ENCODE measurements around the gene NOC4L.

The NOC4L gene

DNA sequence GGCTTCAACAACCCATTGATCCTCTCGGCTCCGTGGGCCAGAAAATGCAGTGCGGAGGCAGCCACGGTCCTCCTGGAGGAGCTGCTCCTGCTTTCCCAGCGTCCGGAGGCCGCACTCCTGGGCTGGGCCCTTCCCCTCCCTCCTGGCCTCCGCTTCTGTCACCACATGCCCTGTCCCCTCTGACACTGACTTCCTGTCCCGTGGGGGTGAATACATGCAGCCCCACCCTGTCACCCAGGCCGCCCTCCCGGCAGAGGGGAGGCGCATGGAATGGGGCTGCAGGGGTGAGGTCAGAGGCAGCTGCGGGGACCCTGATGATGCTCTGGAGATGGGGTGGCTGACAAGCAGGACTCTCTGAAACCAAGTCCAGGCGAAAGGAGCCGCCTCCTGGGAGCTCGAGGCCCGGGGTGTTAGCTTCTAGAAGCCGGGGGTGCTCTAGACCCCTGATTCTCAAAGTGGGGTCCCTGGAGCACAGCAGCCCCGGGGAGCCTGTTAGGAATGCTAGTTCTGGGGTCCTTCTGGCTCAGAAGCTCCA is 32.2 kb downstream of the NOC4L start:
- no peak for DNase-seq (ENCODE audit: low read depth)
- TF ChIP-seq, protein P1, sequence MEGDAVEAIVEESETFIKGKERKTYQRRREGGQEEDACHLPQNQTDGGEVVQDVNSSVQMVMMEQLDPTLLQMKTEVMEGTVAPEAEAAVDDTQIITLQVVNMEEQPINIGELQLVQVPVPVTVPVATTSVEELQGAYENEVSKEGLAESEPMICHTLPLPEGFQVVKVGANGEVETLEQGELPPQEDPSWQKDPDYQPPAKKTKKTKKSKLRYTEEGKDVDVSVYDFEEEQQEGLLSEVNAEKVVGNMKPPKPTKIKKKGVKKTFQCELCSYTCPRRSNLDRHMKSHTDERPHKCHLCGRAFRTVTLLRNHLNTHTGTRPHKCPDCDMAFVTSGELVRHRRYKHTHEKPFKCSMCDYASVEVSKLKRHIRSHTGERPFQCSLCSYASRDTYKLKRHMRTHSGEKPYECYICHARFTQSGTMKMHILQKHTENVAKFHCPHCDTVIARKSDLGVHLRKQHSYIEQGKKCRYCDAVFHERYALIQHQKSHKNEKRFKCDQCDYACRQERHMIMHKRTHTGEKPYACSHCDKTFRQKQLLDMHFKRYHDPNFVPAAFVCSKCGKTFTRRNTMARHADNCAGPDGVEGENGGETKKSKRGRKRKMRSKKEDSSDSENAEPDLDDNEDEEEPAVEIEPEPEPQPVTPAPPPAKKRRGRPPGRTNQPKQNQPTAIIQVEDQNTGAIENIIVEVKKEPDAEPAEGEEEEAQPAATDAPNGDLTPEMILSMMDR (conservative IDR thresholded peaks at IDR 0.05; ENCODE audit: low read depth, low read length) = no peak
- H3K4me3 ChIP-seq (ENCODE audit: low read length) = no peak overlapping the region

DNA sequence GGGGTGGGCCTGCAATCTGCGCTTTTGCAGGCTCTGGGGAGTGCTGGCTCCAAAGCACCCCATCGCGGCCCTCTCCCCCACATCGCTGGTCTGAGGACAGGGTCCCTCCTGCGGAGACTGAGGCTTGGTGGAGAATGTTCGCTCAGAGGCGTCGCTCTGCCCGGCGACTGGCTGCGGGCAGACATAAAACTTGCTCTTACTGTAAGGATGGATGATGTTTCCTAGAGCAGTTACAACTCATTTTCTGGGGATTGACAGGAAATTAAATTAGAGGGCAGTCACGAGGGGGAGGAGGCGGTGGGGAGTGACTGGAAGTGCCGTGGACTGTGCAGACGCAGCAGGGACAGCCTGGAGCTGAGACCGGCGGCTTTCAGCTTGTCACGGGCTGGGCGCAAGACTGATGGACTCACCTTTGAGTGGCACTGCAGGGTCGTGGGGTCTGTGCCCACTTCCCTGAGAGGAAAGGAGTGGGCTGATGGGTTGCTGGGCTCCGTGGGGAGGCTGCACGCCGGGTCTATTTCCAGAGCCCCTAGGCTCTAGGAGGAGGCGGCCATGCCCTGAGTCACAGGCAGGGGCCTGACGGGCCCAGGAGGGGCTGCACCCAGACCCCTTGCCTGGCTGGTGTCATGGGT is 32.8 kb downstream of the NOC4L start:
- H3K4me3 ChIP-seq (ENCODE audit: low read length) = no peak overlapping the region
- no peak for DNase-seq (ENCODE audit: low read depth)
- TF ChIP-seq, protein P1 (conservative IDR thresholded peaks at IDR 0.05; ENCODE audit: low read depth, low read length) = no peak

DNA sequence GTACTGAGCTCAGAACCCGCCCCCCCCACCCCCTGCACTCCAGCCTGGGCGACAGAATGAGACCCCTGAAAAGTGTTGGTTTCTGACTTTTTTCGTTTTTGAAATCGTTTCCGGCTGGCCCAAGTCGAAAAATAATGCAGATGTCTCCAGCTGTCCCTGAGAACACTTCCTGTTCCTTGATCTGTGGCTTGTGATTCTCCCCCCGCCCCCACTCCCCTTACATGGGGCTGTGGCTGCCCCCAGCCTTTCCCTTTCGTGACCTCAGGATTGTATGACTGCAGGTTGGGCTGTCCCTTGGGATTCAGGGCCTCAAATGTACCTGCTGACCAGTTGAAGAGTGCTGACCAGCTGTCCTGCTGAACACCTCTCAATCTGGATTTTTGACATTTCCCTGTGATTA is 34.1 kb downstream of the NOC4L start:
- DNase-seq (ENCODE audit: low read depth) = no peak
- no peak overlapping the region for H3K4me3 ChIP-seq (ENCODE audit: low read length)
- TF ChIP-seq, protein P1 (conservative IDR thresholded peaks at IDR 0.05; ENCODE audit: low read depth, low read length) = no peak

DNA sequence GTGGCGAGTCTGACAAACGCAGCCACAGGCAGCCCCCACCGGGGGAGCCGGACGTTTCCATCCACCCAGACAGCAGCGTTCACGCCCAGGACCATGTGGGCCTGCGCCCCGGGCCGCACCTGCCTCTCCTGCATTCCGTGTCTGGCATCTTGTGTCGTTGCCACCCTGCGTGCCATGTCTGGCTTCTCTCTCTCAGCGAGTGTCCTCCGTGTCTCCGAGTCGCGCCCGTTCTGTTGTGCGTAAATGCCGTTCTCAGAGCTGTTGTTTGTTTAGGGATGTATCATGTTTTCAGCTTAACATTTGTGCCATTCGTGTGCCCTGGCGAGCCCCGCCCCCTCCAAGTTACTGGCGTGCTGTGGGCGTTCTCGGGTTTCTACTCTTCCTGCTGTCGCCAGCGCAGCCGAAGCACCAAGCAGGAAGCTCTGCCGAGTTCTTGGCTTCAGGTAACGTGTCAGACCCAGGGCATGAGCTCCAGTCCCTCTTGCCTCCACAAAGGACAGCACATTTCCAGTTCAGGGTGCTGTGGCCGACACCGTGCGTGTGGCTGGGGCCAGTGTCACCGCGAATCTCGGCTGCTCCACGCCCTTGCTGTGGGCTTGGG is 34.6 kb downstream of the NOC4L start:
- H3K4me3 ChIP-seq (ENCODE audit: low read length) = no peak overlapping the region
- DNase-seq (ENCODE audit: low read depth) = no peak
- TF ChIP-seq, protein P1 (conservative IDR thresholded peaks at IDR 0.05; ENCODE audit: low read depth, low read length) = no peak

DNA sequence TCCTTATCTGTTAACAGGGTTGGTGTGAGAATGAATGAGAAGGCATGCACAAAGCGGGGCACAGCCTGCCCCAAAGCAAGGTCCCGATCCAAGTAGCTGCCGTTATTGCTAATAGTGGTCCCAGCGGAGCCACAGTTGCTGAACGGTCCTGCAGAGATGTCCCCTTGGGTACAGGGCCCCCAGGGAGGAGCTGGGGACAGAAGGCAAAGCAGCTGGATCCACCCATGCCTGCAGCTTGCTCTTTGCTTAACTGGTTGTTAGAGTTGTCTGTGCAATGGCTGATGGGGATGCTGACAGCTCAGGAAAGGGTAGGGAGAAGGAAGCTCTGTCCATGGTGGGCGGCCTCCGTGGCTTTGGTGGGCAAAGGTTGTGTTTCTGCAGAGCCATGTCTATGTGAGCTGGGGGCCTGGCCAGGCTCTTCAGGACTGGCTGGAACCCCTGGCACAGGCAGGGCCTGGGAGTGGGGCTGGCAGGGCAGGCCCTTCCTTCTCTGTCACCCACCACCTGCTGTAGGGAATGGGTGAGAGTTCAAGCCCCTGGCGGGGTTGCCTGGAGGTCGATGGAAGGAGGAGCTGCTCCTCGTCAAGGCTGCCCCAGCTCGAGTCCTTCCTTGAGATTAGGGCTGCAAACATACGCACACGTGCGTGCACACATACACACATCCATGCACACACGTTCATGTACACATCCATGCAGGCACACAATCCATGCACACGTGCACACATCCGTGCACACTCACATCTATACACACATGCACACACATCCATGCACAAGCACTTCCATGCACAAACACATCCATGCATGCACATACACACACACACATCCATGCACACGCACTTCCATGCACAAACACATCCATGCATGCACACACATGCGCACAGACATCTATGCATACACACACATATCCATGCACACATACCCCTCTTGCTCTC is 35.4 kb downstream of the NOC4L start:
- no peak for DNase-seq (ENCODE audit: low read depth)
- TF ChIP-seq, protein P1 (conservative IDR thresholded peaks at IDR 0.05; ENCODE audit: low read depth, low read length) = no peak
- H3K4me3 ChIP-seq (ENCODE audit: low read length) = no peak overlapping the region

DNA sequence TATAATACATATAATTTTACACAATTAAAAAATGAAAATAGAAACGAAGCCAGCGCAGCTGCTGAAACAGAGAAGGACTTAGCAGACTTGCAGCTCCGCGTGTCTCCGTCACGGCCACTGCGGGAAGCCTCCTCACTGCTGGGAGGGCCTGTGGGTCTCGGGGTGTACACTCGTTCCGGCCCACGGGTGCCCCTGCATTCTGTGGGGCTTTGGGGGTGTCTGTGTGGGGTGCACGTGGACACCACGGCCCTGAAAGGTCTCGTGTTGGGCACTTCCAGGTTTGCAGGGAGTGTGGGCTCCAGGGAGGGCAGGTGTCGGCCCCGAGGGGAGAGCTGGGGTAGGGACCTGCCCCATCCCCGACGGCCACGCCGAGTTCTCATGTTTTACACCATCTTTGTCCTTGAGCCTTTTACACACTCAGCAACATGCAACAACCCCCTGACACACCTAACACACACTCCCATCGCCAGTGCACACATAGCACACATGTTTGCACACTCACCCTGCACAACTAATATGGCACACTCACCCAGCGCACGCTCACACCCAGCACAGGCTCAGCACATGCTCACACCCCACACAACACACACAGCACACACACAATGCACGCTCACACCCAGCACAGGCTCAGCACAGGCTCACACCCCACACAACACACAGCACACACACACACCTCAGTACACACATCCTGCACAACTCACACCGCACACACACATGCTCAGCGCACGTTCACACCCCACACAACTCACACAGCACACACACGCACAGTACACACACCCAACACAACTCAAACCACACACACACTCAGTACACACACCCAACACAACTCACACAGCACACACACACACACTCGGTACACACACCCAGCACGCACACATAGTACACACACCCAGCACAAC is 36.6 kb downstream of the NOC4L start:
- DNase-seq (ENCODE audit: low read depth) = no peak
- no peak overlapping the region for H3K4me3 ChIP-seq (ENCODE audit: low read length)
- TF ChIP-seq, protein P1 (conservative IDR thresholded peaks at IDR 0.05; ENCODE audit: low read depth, low read length) = no peak

All from retinal pigment epithelial cell (primary cell).